Effector memory CD4-positive, alpha-beta T cell (primary cell): ENCODE data around the gene TRAPPC12.
"Not testable (repeated sequence)": the region's sequence is repeated elsewhere in the genome, so short reads cannot be mapped to it uniquely, and the experiment has no call there.

Source experiments
- DNase-seq, 3 donors: peaks; one replicate each; pipeline ENCODE4 v3.0.0-alpha.2; 2020
- H3K27ac ChIP-seq: 2 replicates; pipeline ENCODE4 v1.7.0; 2013; ENCODE audit warnings: mild to moderate bottlenecking, low read length, moderate library complexity; ENCODE audit not compliant: insufficient read depth, poor library complexity, severe bottlenecking
- H3K27me3 ChIP-seq: replicated peaks from 2 replicates; pipeline ENCODE4 v1.7.0; 2013; ENCODE audit warnings: mild to moderate bottlenecking, low read length; ENCODE audit not compliant: insufficient read depth, control insufficient read depth, poor library complexity, severe bottlenecking
- H3K36me3 ChIP-seq: 2 replicates; pipeline ENCODE4 v1.7.0; 2013; ENCODE audit warnings: mild to moderate bottlenecking, low read length, moderate library complexity; ENCODE audit not compliant: control insufficient read depth, insufficient read depth
- H3K4me1 ChIP-seq: 2 replicates; pipeline ENCODE4 v1.7.0; 2013; ENCODE audit warnings: low read length, mild to moderate bottlenecking; ENCODE audit not compliant: control insufficient read depth, insufficient read depth, poor library complexity, severe bottlenecking
- H3K4me3 ChIP-seq: 2 replicates; pipeline ENCODE4 v1.7.0; 2013; ENCODE audit warnings: low read length, low read depth, mild to moderate bottlenecking; ENCODE audit not compliant: insufficient read depth, poor library complexity, severe bottlenecking
- H3K9me3 ChIP-seq: 2 replicates; pipeline ENCODE4 v1.7.0; 2013; ENCODE audit warnings: mild to moderate bottlenecking, low read length, moderate library complexity; ENCODE audit not compliant: control insufficient read depth

The TRAPPC12 gene

GRCh38 chr2:3494984-3495666, 115.6 kb downstream of the TRAPPC12 start:
- Histone ChIP-seq H3K9me3 (no peaks in the 10 kb centered on the region), H3K27ac (no peak overlapping the region), H3K36me3 (peaks cover 25% of the 10 kb centered on the region), H3K27me3 (no peaks in the 10 kb centered on the region), H3K4me1 (no peaks in the 10 kb centered on the region), H3K4me3 (no peak overlapping the region)
- no peak for DNase-seq

DNA sequence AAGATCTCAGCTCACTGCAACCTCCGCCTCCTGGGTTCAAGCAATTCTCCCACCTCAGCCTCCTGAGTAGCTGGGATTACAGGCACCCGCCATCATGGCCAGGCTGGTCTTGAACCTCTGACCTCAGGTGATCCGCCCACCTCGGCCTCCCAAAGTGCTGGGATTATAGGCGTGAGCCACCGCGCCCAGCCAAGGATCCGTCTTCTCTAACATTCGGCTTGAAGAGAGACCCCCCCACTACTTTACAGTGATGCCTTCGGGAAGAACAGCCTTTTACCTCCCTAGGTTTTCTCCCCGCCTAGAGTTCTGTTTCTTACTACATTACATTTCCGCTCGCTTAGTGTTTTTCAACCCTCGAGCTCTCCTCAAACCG, 117.2 kb downstream of the TRAPPC12 start:
- peaks cover 38% of the 10 kb centered on the region for H3K36me3 ChIP-seq

GRCh38 chr2:3498783-3499394, 119.4 kb downstream of the TRAPPC12 start:
- Histone ChIP-seq H3K9me3 (no peaks in the 10 kb centered on the region), H3K4me3 (no peak overlapping the region), H3K36me3 (peaks cover 38% of the 10 kb centered on the region), H3K27ac (no peak overlapping the region), H3K27me3 (no peaks in the 10 kb centered on the region), H3K4me1 (no peaks in the 10 kb centered on the region)
- no peak for DNase-seq

More for the DNA sequence above, 117.2 kb downstream of the TRAPPC12 start:
- H3K27me3 ChIP-seq, H3K4me1 ChIP-seq, H3K4me3 ChIP-seq, H3K9me3 ChIP-seq, DNase-seq, H3K27ac ChIP-seq: not testable (repeated sequence)

- Histone ChIP-seq H3K9me3 (no peaks in the 10 kb centered on the region), H3K36me3 (peaks cover 43% of the 10 kb centered on the region), H3K4me3 (no peak overlapping the region), H3K27ac (no peak overlapping the region), H3K27me3 (no peaks in the 10 kb centered on the region), H3K4me1 (no peaks in the 10 kb centered on the region)
- DNase-seq = no peak
Measured at GRCh38 chr2:3500326-3500899, 120.9 kb downstream of the TRAPPC12 start.

DNA sequence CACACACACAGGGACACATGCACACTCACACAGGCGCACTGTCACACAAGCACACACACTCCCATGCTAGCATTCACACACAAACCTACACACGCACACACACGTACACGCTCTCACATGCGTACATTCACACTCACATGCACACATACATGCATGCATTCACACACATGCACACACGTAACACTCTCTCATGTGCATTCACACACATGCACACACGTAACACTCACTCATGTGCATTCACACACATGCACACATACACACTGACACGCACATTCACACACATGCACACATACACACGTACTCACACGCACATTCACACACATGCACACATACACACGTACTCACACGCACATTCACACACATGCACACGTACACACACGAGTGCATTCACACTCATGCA, 123.6 kb downstream of the TRAPPC12 start:
- Histone ChIP-seq H3K9me3 (no peaks in the 10 kb centered on the region), H3K4me3 (no peak overlapping the region), H3K27me3 (no peaks in the 10 kb centered on the region), H3K36me3 (peaks cover 44% of the 10 kb centered on the region), H3K27ac (no peak overlapping the region), H3K4me1 (no peaks in the 10 kb centered on the region)
- no peak for DNase-seq

- H3K27ac ChIP-seq = no peak overlapping the region
- H3K36me3 ChIP-seq = peaks cover 40% of the 10 kb centered on the region
- no peaks in the 10 kb centered on the region for H3K4me1 ChIP-seq
- no peak overlapping the region for H3K4me3 ChIP-seq
- no peaks in the 10 kb centered on the region for H3K9me3 ChIP-seq
- DNase-seq = no peak
- no peaks in the 10 kb centered on the region for H3K27me3 ChIP-seq
Measured at GRCh38 chr2:3503483-3503882, 124.0 kb downstream of the TRAPPC12 start.

- Histone ChIP-seq H3K36me3 (peaks cover 32% of the 10 kb centered on the region), H3K9me3 (no peaks in the 10 kb centered on the region), H3K4me1 (no peaks in the 10 kb centered on the region), H3K27me3 (no peaks in the 10 kb centered on the region), H3K4me3 (no peak overlapping the region), H3K27ac (no peak overlapping the region)
- DNase-seq = no peak
Measured at GRCh38 chr2:3504741-3505140, 125.2 kb downstream of the TRAPPC12 start.

GRCh38 chr2:3505771-3506170, 126.3 kb downstream of the TRAPPC12 start:
- no peaks in the 10 kb centered on the region for H3K9me3 ChIP-seq
- no peak overlapping the region for H3K4me3 ChIP-seq
- H3K36me3 ChIP-seq = peaks cover 28% of the 10 kb centered on the region
- no peak overlapping the region for H3K27ac ChIP-seq
- DNase-seq = no peak
- no peaks in the 10 kb centered on the region for H3K4me1 ChIP-seq
- H3K27me3 ChIP-seq = no peaks in the 10 kb centered on the region

- peaks cover 4% of the 10 kb centered on the region for H3K9me3 ChIP-seq
- peaks cover 39% of the 10 kb centered on the region for H3K36me3 ChIP-seq
- H3K4me1 ChIP-seq = no peaks in the 10 kb centered on the region
- no peak for DNase-seq
- H3K4me3 ChIP-seq = no peak overlapping the region
- H3K27me3 ChIP-seq = no peaks in the 10 kb centered on the region
- H3K27ac ChIP-seq = no peak overlapping the region
Measured at GRCh38 chr2:3512086-3512485, 132.6 kb downstream of the TRAPPC12 start.

- Histone ChIP-seq H3K27ac (no peak overlapping the region), H3K4me3 (no peak overlapping the region), H3K4me1 (no peaks in the 10 kb centered on the region), H3K36me3 (peaks cover 37% of the 10 kb centered on the region), H3K27me3 (no peaks in the 10 kb centered on the region), H3K9me3 (peaks cover 4% of the 10 kb centered on the region)
- DNase-seq = no peak
Measured at GRCh38 chr2:3513026-3513810, 133.7 kb downstream of the TRAPPC12 start.
